ENCODE data around the gene SFT2D1. TPM values are rescaled to one million over a fixed set of nuclear protein-coding genes. Genes with fewer than 3 reads are reported as not detected.
A peak's percentile ranks its signal among the peaks of the same experiment; 100 is the strongest.

Gene SFT2D1
- total RNA-seq, 1 donor, result 34.2 TPM

DNA sequence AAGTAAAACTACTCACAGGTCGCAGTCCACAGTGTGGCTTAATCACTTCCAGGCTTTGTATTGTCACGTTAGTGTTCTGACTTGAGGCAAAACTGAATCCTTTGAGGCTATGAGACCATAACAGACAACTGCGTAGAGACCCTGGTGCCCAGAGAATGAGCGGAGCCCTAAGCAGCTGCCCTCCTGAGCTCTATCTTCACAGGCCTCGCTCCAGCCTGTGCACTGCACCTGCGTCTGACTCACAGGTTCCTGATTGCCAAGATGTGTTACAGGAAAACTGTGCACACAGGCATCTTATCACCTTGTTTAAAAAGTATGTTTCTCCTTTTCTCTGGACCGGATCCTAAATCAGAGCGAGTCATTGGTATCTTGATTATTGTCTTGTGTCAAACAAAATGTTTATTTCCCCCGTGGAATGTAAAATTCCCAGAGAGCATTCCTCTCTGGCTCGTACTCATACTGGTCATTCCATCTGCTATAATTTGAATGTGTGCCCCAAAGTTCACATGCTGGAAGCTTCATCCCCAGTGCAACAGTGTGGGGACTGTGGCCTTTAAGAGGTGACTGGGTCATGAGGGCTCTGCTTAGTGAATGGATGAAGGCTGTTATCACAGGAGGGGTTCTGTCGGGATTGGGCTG lies 59.8 kb downstream of the SFT2D1 start:
- DNase-seq (ENCODE audit: low read depth in 2 of 3, low spot score in 2 of 3), result no peak

DNA sequence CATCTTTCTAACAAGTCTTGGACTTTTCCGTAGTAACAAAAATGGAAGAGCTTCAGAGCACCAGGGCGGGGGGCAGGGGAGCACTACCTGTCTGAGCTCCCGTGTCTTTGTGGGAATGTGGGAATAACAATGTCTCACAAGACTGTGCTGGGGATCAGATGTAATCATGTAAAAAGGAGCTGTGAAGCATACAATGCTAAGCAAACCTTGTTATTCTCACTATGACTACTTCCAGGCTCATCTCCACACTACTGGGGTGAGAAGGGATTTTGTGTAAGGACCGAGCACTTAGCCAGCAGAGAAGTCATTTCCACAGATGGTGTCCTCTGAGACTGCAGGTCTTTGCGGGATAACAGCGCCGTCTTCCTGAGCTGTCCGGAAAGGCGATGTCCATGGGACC lies 61.2 kb downstream of the SFT2D1 start:
- DNase-seq (ENCODE audit: low read depth in 2 of 3, low spot score in 2 of 3), result no peak

DNA sequence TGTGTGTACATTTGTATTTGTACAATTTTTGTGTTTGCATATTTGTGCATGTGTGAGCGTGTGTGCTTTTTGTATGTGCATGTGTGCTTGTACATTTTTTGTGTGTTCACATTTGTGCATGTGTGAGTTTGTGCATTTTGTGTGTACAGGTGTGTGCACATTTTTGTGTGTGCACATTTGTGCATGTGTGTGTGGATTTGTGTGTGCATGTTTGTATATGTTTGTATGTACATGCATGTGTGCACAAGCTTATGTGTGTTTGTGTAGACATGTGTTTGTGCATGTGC lies 63.0 kb downstream of the SFT2D1 start:
- DNase-seq (ENCODE audit: low read depth in 2 of 3, low spot score in 2 of 3), result no peak

DNA sequence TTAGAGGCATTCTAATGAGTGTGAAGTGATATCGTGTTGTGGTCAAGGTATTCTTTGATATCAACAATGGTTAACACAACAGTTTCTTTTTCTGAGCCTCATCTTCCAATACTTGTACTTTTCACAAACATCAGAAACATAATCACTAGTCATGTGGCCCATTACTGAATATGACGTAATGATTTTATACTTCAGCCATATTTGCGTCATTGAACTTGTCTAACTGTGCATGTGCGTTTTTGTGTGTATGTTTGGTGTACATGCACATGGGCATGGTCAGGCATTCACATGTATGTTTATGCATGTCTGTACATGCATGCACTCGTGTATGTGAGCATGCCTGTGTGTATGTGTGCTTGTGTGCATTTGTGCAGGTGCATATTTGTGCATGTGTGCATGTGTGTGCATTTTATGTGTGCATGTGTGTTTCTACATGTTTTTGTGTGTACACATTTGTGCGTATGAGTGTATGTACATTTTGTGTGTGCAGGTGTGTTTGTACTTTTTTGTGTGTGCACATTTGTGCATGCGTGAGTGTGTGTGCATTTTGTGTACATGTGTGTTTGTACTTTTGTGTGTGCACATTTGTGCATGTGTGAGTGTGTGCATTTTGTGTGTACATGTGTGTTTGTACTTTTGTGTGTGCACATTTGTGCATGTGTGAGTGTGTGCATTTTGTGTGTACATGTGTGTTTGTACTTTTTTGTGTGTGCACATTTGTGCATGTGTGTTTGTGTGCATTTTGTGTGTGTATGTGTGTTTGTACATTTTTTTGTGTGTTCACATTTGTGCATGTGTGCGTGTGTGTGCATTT lies 63.6 kb downstream of the SFT2D1 start:
- no peak for DNase-seq (ENCODE audit: low read depth in 2 of 3, low spot score in 2 of 3)

DNA sequence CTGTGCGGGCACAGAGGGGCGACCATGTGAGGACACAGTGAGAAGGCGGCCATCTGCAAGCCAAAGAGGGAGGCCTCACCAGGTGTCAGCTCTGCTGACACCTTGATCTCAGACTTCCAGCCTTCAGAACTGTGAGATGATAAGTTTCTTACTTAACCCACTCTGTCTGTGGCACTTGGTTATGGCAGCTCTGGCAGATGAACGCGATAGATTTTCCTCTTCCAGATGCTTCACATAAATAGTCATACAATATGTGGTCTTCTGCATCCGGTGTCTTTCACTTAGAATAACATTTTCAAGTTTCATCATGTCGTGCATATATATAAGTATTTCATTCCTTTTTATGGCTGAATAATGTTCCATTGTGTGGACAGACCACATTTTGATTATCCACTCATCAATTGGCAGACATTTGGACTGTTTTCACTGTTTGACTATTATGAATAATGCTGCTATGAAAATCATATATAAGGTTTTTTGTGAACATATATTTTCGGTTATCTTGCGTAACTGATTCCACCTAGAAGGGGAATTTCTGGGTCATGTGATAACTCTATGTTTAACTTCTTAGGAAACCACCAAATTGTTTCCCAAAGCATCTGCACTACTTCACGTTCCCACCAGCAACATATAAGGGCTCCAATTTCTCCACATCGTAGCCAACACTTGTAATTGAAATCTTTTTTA lies 64.3 kb downstream of the SFT2D1 start:
- DNase-seq (ENCODE audit: low read depth in 2 of 3, low spot score in 2 of 3), result no peak

DNA sequence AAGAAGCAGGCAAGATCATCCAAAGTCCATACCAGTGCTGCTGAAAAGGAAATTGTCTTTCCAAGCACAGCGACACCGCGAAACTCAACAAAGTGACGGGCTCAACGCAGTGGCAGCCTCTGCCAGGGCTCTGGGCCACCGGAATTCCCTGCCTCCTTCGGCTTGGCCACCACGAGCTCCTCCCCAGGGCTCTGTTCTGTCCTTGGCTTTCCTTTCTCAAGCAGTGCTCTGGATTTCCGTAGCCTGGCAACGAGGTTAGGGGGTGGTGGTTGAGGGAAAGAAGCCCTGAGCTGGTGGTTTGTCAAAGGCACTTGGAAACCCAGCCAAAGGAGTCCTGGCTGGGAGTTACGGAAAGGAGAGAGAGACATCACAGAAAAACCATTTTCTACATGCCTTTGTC lies 65.3 kb downstream of the SFT2D1 start:
- DNase-seq (ENCODE audit: low read depth in 2 of 3, low spot score in 2 of 3), result no peak

DNA sequence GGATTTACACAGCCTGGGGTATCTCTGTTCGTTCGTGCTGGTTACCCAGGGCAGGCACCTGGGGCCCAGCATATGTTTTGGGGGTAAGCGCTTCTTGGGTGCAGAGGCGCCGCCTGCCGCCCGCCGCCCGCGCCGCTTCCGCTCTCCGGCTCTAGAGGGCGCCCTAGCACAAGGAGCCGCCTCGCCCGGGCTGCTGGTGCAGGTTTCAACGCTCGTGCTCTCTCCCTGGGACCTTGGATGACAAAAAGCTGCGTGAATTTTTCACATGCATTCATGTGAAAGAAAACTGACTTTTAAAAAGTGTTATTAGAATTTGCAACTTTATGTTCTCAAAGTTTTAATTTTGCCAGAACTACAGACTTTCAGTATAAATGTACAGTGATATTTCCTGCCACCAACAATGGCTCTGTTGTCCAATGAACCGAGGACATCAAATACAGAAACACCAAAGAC lies 66.6 kb downstream of the SFT2D1 start:
- DNase-seq (ENCODE audit: low read depth in 2 of 3, low spot score in 2 of 3), result peak; percentile 55 to 74 (median 62)

DNA sequence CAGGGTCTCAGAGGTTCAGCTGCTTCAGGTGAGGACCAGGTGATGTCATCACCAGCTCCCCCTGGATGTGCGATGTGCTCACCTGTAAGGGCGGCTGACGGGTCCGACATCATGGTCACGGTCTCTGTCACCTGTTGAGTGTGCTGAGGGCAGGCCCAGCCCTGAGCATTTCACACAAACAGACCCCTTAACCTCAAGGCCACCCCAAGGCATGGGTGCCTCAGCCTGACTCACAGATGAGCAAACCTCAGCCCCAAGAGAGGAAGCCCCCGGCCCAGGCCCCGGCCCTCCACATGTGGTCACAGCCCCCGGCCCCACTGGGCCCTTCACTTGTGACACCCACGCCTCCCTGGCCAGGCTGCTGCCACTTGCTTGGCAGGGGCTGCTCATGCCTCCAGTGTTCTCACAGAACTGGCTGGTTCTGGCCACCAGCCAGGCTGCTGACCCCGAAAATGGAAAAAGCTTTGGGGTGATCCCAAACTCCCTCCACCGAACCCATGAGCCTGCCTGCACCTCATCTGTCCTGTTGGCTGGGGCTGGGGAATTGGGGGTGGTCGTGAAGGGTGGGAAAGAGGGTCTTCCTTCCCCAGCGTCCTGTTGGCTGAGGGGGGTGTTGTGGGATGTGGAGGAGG lies 67.5 kb downstream of the SFT2D1 start:
- no peak for DNase-seq (ENCODE audit: low read depth in 2 of 3, low spot score in 2 of 3)

DNA sequence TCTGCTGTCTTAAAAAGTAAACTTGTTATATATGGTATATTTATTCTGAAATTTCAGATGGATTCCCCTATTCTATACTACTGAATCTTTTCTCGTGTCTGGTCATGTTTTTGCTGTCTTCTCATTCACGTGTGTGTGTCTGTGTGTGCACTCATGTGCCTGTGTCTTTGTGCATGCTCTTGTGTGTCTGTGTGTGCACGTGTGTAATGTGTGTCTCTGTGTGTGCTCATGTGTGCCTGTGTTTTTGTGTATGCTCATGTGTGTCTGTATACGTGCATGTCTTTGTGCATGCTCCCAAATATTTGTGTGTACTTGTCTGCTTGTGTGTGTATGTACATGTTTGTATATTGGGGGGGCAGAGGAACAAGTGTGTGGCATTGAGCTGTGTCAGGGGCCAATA lies 68.2 kb downstream of the SFT2D1 start:
- no peak for DNase-seq (ENCODE audit: low read depth in 2 of 3, low spot score in 2 of 3)

DNA sequence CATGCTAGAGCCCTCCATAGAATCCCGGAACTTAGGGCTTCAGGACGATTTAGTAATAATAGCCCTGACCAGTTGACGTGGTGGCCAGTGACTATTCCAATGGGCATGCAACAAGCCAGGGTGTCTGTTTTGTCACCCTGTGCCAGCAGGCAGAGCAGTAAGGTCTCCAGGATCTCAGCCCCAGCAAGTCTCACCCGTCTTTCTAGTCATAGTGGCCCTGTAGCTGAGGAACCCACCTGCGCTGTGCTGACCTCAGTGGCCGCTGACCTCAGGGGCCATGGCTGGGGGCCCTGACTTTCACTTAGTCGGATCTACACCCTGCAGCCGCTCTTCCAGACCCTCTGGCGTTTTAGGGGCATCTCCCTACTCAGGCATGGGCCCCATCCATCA lies 71.0 kb downstream of the SFT2D1 start:
- no peak for DNase-seq (ENCODE audit: low read depth in 2 of 3, low spot score in 2 of 3)

DNA sequence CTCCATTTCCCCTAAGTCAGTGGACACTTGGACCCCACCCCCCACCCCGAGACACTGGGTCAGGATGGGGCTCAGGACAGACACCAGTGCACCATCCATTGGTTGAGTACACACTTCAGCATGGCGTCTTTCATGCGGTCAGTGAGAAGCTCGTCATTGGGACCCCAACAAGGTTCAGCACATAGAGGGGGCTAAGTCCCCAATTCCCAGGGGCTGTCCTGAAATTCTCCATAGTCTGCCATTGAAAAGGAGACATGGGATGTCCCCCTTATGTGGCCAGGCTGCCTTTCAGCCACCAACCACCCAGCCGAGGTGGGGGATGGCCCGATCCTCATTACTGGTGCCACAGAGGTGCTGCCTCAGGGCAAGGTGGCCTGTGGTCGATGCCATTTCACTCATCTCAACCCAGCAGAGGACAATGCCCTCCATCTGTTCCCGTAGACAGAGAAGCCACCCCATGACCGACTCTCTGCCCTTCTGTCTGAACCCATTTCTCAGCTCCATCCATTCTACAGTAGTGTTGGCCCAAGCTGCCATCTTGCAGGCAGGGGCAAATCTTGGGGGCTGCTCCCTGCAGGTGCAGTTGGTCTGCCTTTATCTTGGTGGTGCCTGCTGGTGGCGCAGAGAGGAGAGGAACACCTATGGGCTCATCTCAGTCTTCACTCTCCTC lies 71.5 kb downstream of the SFT2D1 start:
- DNase-seq (ENCODE audit: low read depth in 2 of 3, low spot score in 2 of 3), result no peak

Other genes starting within 250 kb of the SFT2D1 start
- not detected for gene TBXT, start 174.7 kb downstream of the SFT2D1 start, total RNA-seq
- gene PRR18, start 34.2 kb downstream of the SFT2D1 start, total RNA-seq, result not detected
- 14.3 TPM for gene MPC1, start 40.4 kb upstream of the SFT2D1 start, total RNA-seq
- gene RAMACL, start 244.1 kb upstream of the SFT2D1 start, total RNA-seq, result 0.27 TPM

All from hematopoietic multipotent progenitor cell (in vitro differentiated cells).